GM19395 (cell line): Measurements from ENCODE around the gene TMEM42.

ENCODE experiments used
- ATAC-seq: cut with Tn5 transposase; IDR thresholded peaks from one replicate; pipeline ENCODE4 v1.9.1; 2021; ENCODE audit warnings: mild to moderate bottlenecking, moderate library complexity; ENCODE audit not compliant: unreplicated experiment

The TMEM42 gene

DNA sequence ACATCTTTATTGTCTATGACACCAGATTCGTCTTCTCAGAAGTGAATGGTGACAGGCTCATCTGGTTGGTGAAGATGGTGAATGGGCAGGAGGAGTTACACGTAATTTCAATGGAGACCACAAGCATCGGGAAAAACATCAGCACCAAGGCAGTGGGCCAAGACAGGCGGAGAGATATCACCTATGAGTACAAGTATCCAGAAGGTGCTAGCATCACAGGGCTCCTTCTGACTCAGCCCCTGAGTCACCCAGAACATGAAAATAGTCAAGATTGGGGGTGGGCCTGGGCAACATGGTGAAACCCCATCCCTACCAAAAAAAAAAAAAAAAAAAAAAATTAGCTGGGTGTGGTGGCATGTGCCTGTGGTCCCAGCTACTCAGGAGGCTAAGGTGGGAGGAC, 45.3 kb downstream of the TMEM42 start:
- ATAC-seq: no peak

DNA sequence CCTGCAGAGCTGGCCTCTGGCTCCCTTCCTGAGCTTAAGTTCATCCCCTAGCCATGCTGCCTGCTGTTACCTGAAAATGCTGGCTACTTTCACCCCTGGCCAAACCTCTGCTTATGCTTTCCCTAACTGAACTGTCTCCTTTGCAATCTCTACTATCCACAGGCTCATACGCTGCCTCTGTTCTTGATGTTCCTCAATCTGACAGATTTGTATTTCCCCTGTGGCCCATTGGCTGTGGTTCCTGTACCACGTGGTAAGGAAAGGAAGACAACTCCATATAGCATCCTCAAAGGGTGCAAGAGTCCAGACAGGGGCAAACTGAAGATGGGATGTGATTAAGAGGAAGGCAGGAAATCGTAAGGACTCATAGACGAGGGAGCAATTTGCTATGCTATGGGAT, 45.9 kb downstream of the TMEM42 start:
- no peak for ATAC-seq

DNA sequence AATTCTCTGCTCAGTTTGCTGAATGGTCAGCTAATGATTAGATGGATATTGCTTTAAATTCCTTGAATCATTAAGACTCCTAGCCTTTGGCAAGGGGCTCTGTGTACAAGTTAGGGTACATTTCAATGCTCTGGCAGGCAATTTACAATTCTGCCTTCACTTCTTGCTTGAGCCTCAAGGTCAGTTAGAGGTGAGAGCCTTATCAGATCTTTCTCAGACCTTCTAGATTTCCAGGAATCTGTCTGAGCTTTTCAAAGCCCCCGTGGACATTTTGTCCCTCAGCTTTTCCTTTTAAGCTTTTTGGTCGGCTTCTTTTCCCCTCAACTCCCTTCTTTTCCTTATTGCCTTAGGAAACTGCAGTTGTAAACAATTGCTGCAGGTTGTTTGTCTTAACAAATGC, 47.4 kb downstream of the TMEM42 start:
- no peak for ATAC-seq

DNA sequence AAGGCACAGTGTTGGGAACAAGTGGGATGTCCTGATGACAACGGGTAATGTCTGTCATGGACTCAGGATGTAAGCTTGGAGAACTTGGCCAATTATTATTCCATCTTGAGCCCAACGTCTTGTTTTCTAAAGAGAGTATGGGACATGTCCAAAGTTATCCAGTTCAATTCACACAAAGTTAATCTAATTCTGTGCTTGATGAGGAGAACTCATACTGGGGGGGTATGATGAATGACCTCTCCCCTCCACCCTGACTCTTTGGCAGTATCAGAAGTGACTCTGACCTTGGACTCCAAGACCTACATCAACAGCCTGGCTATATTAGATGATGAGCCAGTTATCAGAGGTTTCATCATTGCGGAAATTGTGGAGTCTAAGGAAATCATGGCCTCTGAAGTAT, 49.0 kb downstream of the TMEM42 start:
- ATAC-seq: no peak

DNA sequence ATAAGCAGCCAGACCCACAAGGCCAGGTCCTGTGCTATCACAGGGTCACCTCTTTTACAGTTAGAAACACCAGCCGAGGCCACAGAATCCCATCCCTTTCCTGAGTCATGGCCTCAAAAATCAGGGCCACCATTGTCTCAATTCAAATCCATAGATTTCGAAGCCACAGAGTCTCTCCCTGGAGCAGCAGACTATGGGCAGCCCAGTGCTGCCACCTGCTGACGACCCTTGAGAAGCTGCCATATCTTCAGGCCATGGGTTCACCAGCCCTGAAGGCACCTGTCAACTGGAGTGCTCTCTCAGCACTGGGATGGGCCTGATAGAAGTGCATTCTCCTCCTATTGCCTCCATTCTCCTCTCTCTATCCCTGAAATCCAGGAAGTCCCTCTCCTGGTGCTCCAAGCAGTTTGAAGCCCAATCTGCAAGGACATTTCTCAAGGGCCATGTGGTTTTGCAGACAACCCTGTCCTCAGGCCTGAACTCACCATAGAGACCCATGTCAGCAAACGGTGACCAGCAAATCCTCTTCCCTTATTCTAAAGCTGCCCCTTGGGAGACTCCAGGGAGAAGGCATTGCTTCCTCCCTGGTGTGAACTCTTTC, 52.3 kb downstream of the TMEM42 start:
- ATAC-seq: no peak

DNA sequence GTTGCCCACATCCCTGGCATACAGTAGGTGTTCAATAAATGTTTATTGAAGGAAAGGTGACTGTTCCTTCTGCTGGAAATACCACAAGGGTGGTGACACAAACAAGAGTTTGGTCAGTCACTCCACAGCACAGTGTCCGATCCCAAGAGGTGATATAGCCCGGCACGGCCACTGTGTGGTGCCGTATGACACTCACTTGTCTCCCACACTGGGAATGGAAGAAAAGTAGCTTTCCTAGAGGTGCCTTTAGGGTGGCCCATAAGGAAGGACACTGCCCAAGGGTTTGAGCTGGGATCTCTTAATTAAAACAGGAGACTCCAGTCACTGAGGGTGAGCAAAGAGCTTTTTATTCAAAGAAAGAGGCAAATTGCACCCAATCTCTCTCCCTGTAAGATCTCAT, 53.2 kb downstream of the TMEM42 start:
- no peak for ATAC-seq
